Skeletal muscle cell (primary cell): ENCODE data around the gene KCNQ4.

Experiments
- DNase-seq: peaks from one replicate; pipeline ENCODE4 v3.0.0-alpha.2; 2010; ENCODE audit warnings: low read depth
- H3K4me3 ChIP-seq: 2 replicates; pipeline ENCODE4 v1.5.1; 2011; ENCODE audit warnings: low read depth, mild to moderate bottlenecking, control low read depth, low read length, moderate library complexity

Gene KCNQ4

DNA sequence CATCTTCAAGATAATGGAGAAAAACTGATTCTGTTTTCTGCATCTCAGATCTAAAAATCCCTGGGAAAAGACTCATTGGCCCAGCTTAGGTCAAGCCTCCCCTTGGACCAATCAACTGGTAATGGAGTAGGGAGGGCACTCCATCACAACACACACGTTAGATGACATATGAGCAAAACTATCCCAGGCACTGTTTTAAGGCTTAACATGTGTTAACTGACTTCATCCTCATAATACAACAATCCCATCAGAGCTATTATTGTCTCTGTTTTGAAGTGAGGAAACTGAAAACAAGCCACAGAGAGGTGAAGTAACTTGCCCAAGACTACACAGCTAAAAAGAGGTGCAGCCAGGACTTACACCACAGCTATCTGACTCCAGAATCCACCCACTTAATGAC is 93.3 kb downstream of the KCNQ4 start:
- no peak for DNase-seq
- H3K4me3 ChIP-seq = no peak overlapping the region

DNA sequence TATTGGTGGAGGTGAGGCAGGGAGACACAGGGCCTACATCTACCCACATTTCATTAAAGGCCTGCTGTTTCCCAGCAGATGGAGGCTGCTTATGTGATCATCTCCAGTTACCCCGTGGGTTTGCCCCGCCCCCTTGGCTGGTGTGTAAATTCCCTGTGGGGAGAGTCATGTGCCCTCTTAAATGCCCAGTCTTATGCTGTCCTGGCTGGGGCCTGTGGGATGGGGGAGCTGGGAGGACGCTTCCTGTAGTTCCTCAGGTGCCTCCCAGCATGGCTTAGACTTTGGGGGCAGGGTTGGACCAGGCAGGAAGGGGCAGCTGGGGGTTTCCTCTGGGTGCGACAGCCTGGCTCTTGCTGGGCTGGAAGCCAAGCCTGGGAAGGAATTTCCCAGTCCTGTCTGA is 94.1 kb downstream of the KCNQ4 start:
- peak; percentile 80 for DNase-seq
- no peak overlapping the region for H3K4me3 ChIP-seq

DNA sequence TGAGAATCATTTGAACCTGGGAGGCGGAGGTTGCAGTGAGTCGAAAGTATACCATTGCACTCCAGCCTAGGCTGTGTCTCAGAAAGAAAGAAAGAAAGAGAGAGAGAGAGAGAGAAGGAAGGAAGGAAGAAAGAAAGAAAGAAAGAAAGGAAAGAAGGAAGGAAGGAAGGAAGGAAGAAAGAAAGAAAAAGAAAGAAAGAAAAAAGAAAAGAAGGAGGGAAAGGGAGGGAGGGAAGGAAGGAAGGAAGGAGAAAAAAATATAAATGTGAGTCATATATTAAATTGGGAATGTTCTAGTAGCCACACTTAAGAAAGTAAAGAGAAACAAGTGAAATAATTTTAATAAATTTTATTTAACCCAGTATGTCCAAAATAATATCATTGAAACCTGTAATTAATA is 95.3 kb downstream of the KCNQ4 start:
- no peak for DNase-seq
- H3K4me3 ChIP-seq = no peak overlapping the region

DNA sequence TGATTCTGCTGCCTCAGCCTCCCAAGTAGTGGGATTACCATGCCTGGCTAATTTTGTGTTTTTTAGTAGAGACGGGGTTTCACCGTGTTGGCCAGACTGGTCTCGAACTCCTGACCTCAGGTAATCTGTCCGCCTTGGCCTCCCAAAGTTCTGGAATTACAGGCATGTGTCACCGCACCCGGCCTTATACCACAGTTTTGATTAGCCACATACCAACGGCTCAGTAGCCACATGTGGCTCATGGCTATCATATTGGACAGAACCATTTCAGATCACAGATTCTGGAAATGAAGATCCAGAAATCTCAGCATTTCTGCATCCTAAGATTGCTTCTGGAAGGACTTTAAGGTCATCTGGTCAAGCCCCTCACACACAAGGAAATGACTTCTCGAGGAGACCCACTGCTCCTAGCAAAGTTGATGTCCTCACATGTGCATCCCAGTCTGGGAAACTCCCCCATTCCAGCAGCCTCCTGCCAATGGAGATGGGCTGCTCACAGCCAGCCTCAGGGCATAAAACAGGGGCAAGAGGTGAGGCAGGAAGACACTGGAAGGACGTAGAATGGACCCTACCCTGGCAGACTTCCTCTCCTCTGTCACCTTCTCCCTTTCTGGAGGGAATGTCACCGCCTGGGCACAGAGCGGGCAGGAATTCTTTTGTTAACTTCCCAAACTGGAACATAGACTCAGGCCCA is 96.0 kb downstream of the KCNQ4 start:
- H3K4me3 ChIP-seq = no peak overlapping the region
- DNase-seq = no peak

DNA sequence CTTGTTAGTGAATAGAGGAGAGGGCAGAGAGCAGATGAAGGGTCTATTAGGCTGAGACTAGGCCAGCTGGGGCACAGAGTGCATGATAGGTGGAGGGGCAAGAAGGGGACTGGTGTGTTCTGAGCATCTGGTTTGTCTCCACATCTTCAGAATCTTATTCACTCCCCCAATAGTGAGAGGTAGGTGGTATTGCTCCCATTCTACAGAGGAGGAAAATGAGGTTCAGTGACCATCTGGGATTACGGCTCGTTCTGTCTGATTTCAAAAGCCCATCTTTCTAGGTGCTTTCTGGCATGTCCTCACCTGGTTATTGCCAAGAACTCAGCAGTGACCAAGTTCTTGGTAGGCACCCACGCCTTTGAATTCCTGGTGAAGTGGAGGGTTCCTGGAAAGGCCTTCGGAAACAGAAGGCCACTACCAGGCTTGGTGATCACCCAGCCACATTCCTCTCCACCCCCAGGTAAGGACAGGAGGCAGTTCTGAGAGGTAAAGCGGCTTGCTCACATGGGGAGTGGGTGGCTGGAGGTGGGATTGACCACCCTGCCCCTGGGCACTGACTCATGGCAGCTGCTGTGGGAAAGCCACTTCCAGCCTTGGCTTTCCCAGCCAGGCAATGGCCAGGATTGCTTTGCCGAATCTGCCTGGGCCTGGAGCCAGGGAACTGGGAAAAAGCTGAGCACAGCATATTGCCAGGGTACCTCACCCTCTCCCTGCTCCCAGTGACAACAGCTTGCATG is 97.4 kb downstream of the KCNQ4 start:
- DNase-seq = no peak
- no peak overlapping the region for H3K4me3 ChIP-seq

DNA sequence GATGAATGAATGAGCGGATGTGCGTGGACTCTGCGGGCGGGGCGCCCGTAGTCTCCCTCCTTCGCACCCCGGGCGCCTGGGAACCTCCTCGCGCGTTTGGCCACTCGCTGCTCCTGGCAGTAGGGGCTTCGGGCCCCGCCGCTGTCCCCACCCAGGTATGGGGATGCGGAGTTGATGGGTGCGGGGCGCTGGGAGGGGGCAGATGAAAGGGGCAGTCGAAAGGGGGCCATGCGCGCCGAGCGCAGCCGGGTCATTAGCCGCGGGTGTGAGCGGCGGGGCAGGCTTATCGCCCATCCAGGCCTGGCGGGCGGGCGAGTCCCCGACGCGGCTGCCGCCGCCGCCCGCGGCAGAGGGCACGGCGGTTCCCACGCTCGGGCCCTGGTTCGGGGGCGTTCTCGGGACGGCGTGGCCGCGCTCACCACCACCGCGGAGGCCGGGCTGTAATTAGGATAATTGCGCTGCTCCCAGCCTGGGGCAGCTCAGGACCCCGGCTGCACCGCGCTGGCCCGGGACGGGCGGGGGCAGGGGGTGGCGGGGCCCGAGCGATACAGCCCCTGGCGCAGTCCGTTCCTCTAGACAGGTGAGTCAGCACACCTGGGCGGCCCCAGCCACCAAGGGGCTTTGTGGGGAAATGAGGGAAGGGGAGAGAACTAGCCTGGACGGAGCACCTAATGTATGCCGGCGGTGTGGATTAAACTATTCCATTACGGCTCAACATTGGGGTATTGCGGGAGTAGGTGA is 100.6 kb downstream of the KCNQ4 start:
- DNase-seq = no peak
- peak overlapping the region; percentile 13 for H3K4me3 ChIP-seq

DNA sequence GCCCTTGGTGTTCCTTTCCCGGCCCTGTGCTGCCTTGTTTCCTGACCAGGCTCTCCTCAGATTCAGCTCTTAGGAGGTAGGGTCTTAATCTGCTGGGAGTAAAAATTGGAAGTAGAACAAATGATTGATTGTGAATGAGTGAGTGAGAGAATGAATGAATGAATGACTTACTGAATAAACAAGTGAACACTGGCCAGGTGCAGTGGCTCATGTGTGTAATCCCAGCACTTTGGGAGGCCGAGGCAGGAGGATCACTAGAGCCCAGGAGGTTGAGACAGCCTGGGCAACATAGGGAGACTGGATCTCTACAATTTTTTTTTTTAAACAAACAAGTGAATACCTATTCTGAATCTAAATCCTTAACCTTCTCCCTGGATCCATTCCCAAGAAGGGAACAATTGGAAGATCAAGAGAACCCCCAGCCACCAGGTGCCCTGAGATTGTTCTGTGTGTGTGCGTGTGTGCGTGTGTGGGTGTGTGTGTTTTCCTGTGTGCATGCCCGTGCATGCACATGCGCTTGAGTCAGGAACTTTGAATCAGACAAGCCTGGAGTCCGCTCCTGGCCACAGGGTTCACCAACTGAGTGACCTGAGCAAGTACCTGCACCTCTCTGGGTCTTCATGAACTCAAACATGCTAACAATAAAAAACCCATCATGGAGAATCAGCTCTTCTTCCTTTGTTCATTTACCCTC is 102.9 kb downstream of the KCNQ4 start:
- DNase-seq = no peak
- no peak overlapping the region for H3K4me3 ChIP-seq

DNA sequence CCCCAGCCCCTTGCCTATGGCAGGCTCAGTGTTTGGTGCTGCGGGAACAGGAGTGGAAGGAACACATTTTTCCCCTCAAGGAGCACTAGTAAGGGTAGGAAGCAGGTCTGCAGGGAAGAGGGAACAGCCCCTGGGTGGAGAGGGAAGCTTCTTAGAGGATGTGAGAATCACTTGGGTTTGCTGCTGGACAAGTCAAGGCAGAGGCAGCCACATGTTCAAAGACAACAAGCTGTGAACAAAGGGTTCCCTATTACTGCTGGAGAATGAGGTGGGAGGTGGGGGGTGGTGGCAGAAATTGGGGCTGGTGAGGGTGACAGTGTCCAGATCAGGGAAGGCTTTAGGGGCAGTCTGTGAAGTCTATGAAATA is 103.4 kb downstream of the KCNQ4 start:
- DNase-seq = no peak
- no peak overlapping the region for H3K4me3 ChIP-seq

DNA sequence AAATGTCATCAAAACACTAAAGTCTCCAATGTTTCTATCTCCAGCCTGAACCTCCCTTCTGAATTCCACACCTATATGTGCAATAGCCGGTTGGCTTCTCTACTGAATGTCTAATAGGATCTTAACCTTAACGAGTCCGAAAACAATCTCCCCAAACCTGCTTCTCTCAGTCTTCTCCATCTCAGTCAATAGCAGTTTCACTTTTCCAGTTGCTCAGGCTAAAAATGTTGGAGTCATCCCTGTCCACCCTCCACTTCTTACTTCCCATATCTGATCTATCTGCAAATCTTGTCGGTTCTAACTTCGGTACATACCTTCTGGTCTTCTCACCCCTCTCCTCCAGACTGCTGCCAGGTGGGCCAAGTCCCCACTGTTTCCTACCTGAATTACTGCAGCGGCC is 104.1 kb downstream of the KCNQ4 start:
- H3K4me3 ChIP-seq = no peak overlapping the region
- no peak for DNase-seq
